ENCODE measurements around the gene CDADC1. TPM values are rescaled to one million over a fixed set of nuclear protein-coding genes. Genes with fewer than 3 reads are reported as not detected.

The CDADC1 gene
- total RNA-seq, 6 experiments from 2014 or later = 2.2 to 10.1 (median 5.4) TPM

GRCh38 chr13:49216334-49216733 is 31.4 kb upstream of the CDADC1 start:
- 78% methylated on average over 6 of the region's 6 CpGs for WGBS (ENCODE audit: insufficient coverage, low coverage, low lambda C conversion rate, missing lambda C conversion rate)
- Histone ChIP-seq H3K27me3 (peaks cover 0 to 5% of the 10 kb centered on the region in 2 donors), H3K9me3 (no peaks in the 10 kb centered on the region), H3K4me1 (peaks cover 0 to 18% (median 2%) of the 10 kb centered on the region in 4 donors), H3K4me3 (no peak overlapping the region), H3K36me3 (no peaks in the 10 kb centered on the region), H3K27ac (no peak overlapping the region)
- DNase-seq (no peak), ATAC-seq (no peak)
- TF ChIP-seq POLR2A (IDR thresholded peaks at IDR 0.05) = no peak
- TF ChIP-seq, protein P1, sequence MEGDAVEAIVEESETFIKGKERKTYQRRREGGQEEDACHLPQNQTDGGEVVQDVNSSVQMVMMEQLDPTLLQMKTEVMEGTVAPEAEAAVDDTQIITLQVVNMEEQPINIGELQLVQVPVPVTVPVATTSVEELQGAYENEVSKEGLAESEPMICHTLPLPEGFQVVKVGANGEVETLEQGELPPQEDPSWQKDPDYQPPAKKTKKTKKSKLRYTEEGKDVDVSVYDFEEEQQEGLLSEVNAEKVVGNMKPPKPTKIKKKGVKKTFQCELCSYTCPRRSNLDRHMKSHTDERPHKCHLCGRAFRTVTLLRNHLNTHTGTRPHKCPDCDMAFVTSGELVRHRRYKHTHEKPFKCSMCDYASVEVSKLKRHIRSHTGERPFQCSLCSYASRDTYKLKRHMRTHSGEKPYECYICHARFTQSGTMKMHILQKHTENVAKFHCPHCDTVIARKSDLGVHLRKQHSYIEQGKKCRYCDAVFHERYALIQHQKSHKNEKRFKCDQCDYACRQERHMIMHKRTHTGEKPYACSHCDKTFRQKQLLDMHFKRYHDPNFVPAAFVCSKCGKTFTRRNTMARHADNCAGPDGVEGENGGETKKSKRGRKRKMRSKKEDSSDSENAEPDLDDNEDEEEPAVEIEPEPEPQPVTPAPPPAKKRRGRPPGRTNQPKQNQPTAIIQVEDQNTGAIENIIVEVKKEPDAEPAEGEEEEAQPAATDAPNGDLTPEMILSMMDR (IDR thresholded peaks at IDR 0.05) = no peak
- intact Hi-C loops (cut with DNase I) = no loop called here

GRCh38 chr13:49217962-49218492 is 29.7 kb upstream of the CDADC1 start:
- Histone ChIP-seq H3K4me3 (no peak overlapping the region), H3K9me3 (no peaks in the 10 kb centered on the region), H3K36me3 (no peaks in the 10 kb centered on the region), H3K27me3 (peaks cover 0 to 5% of the 10 kb centered on the region in 2 donors), H3K4me1 (peaks cover 0 to 18% (median 2%) of the 10 kb centered on the region in 4 donors), H3K27ac (no peak overlapping the region)
- intact Hi-C loops (cut with DNase I) = no loop called here
- DNase-seq (no peak), ATAC-seq (no peak)
- WGBS (ENCODE audit: insufficient coverage, low coverage, low lambda C conversion rate, missing lambda C conversion rate) = 57% methylated on average over 16 of the region's 17 CpGs
- TF ChIP-seq, protein P1 (IDR thresholded peaks at IDR 0.05) = no peak
- no peak for TF ChIP-seq POLR2A (IDR thresholded peaks at IDR 0.05)

DNA sequence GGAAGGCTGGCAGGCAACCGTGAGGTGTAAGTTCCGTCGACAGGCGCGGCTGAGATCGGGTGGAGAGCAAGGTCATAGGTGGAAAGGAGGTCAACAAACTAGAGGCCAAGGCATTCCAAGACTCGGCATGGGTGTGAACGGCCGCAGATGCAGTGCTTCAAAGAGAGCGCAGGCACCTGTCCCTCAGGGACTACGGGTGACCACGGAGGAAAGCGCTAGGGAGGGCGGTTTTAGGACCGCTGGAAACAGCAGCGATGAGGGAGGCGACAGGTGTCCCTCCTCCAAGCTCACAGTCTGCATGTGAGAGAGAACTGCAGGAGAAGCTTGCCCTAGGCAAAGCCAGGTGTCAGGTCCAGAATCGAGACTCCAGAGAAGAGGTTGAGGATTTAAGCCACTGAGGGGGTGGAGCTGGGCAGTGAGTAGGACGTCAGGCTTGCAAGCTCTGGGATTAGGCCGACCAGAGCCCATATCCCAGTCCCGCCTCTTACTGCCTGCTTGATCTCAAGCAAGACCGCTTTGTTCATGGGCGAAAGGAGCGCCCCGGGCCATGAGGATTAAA is 29.2 kb upstream of the CDADC1 start:
- H3K27ac ChIP-seq = no peak overlapping the region
- no peak for ATAC-seq
- H3K4me1 ChIP-seq = peaks cover 0 to 18% (median 2%) of the 10 kb centered on the region in 4 donors
- no peak for DNase-seq
- 57% methylated on average over 24 of the region's 25 CpGs for WGBS (ENCODE audit: insufficient coverage, low coverage, low lambda C conversion rate, missing lambda C conversion rate)
- TF ChIP-seq POLR2A (IDR thresholded peaks at IDR 0.05) = no peak
- TF ChIP-seq, protein P1 (IDR thresholded peaks at IDR 0.05) = no peak
- H3K27me3 ChIP-seq = peaks cover 0 to 5% of the 10 kb centered on the region in 2 donors
- intact Hi-C loops (cut with DNase I) = no loop called here
- H3K4me3 ChIP-seq = no peak overlapping the region
- no peaks in the 10 kb centered on the region for H3K9me3 ChIP-seq
- H3K36me3 ChIP-seq = no peaks in the 10 kb centered on the region

DNA sequence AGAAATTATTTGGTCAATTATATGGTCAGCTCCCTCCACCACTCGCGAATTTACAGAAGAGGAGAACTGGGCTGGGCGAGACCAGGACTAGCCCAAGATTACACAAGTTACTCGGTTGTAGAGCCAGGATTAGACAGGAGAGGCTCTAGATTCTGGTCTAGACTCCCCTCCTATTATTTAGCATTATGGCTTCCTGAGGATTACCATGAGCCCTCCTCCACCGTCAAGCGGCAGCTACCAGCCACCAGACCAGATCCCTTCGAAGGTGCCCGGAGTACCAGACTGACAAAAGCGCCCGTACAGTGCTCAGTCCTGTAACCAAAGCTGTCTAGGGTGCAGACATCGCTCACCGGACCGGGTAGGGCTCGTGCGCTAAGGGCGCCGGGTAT is 28.1 kb upstream of the CDADC1 start:
- H3K36me3 ChIP-seq = no peaks in the 10 kb centered on the region
- peaks cover 0 to 8% (median under 1%) of the 10 kb centered on the region in 4 donors for H3K4me1 ChIP-seq
- DNase-seq = no peak
- 45% methylated on average over 6 of the region's 17 CpGs for WGBS (ENCODE audit: insufficient coverage, low coverage, low lambda C conversion rate, missing lambda C conversion rate)
- intact Hi-C loops (cut with DNase I) = no loop called here
- peak overlapping the region; percentile 9 to 51 (median 32) for H3K4me3 ChIP-seq
- TF ChIP-seq POLR2A (IDR thresholded peaks at IDR 0.05) = no peak
- TF ChIP-seq, protein P1 (IDR thresholded peaks at IDR 0.05) = no peak
- no peak for ATAC-seq
- no peak overlapping the region for H3K27ac ChIP-seq
- H3K9me3 ChIP-seq = no peaks in the 10 kb centered on the region
- peaks cover 0 to 5% of the 10 kb centered on the region in 2 donors for H3K27me3 ChIP-seq

All from right lobe of liver (tissue), 6 donors.